Activated gamma-delta T cell (primary cell): ENCODE data around the gene TMEM258.
A peak's percentile ranks its signal among the peaks of the same experiment; 100 is the strongest.

ENCODE experiments used
- DNase-seq: peaks from one replicate; lab custom pipeline; 2025; lab: John Stamatoyannopoulos, UW
- total RNA-seq, 2 donors: gene quantifications; one replicate each; lab custom pipeline; 2026; lab: John Stamatoyannopoulos, UW

Gene TMEM258
- total RNA-seq: 28.1 to 29.2 reads per million in 2 donors

GRCh38 chr11:61792310-61793082, at the start of gene TMEM258, which contains the start of gene FEN1:
TSS of gene TMEM258 (minus strand) at chr11:61792599. CDS start at chr11:61792558, 41 bp downstream.
TSS of gene FEN1 (plus strand) at chr11:61792911. CDS start at chr11:61795362, 2,451 bp downstream.
- peak; percentile 74 for DNase-seq

GRCh38 chr11:61841636-61842527, 49.5 kb upstream of the TMEM258 start:
- DNase-seq: no peak

- no peak for DNase-seq
Observed at GRCh38 chr11:61840371-61840770, 48.0 kb upstream of the TMEM258 start.

- DNase-seq: no peak
Observed at GRCh38 chr11:61839742-61840141, 47.3 kb upstream of the TMEM258 start.

GRCh38 chr11:61838921-61839320, 46.5 kb upstream of the TMEM258 start:
- DNase-seq: no peak

- DNase-seq: no peak
Observed at GRCh38 chr11:61838501-61838900, 46.1 kb upstream of the TMEM258 start.

- no peak for DNase-seq
Observed at GRCh38 chr11:61837411-61838005, 45.1 kb upstream of the TMEM258 start.

- DNase-seq: no peak
Observed at GRCh38 chr11:61836193-61836592, 43.8 kb upstream of the TMEM258 start.

GRCh38 chr11:61834278-61835048, 42.1 kb upstream of the TMEM258 start:
- peak; percentile 34 for DNase-seq

- no peak for DNase-seq
Observed at GRCh38 chr11:61833926-61834277, 41.5 kb upstream of the TMEM258 start.

GRCh38 chr11:61833471-61833870, 41.1 kb upstream of the TMEM258 start:
- DNase-seq: peak; percentile 28

- no peak for DNase-seq
Observed at GRCh38 chr11:61832754-61833153, 40.4 kb upstream of the TMEM258 start.

- no peak for DNase-seq
Observed at GRCh38 chr11:61832207-61832606, 39.8 kb upstream of the TMEM258 start.

GRCh38 chr11:61830237-61831105, 38.1 kb upstream of the TMEM258 start:
- DNase-seq: no peak

- DNase-seq: no peak
Observed at GRCh38 chr11:61829806-61830205, 37.4 kb upstream of the TMEM258 start.

- peak; percentile 40 for DNase-seq
Observed at GRCh38 chr11:61828629-61829407, 36.4 kb upstream of the TMEM258 start.

GRCh38 chr11:61828379-61828628, 35.9 kb upstream of the TMEM258 start:
- DNase-seq: no peak

- peak; percentile 87 for DNase-seq
Observed at GRCh38 chr11:61827571-61828378, 35.4 kb upstream of the TMEM258 start, which contains the start of gene FADS2. TSS of gene FADS2 (plus strand) at chr11:61828300. CDS start at chr11:61828391, 91 bp downstream.

- DNase-seq: no peak
Observed at GRCh38 chr11:61826930-61827570, 34.7 kb upstream of the TMEM258 start.
